ENCODE data around the gene LMAN2. TPM values are rescaled to one million over a fixed set of nuclear protein-coding genes. Genes with fewer than 3 reads are reported as not detected.

LMAN2 gene
- total RNA-seq, 1 experiment from 2014 or later: 128 TPM

- ChIA-PET RAD21 (ENCODE audit: low non-redundant PET in 1 of 2, low total read pairs in 2 of 2, uncharacterized antibody in 2 of 2, unreplicated experiment in 2 of 2) (interaction anchor here (0.6 to 1.9 kb wide), 7 partner anchors 13 to 79 kb away, joined by 3 to 8 read pairs (median 3); partner anchors contain the start of gene GRK6 (in 1 of the 2)), CTCF (interaction anchor here (0.9 to 3.1 kb wide), 15 partner anchors 11 to 275 kb away, joined by 3 to 65 read pairs (median 16); partner anchors contain the start of genes GRK6 and PDLIM7), POLR2A (interaction anchor here (1.0 to 2.6 kb wide), 9 partner anchors 10 to 108 kb away, joined by 4 to 14 read pairs (median 6); partner anchors contain the start of genes GRK6 and PDLIM7)
- no peaks in the 10 kb centered on the region for H4K20me1 ChIP-seq (ENCODE audit: insufficient read depth)
- H2AFZ ChIP-seq (ENCODE audit: low read depth, low read length, poor library complexity, severe bottlenecking): peak overlapping the region; percentile 63
- H3K9me2 ChIP-seq (ENCODE audit: insufficient read depth): no peaks in the 10 kb centered on the region
- H3K9ac ChIP-seq (ENCODE audit: low read length): peak overlapping the region; percentile 43
- peak; percentile 69 for ATAC-seq
- H3K79me2 ChIP-seq (ENCODE audit: insufficient read depth, low read length): no peaks in the 10 kb centered on the region
- peaks cover 24 to 43% of the 10 kb centered on the region in 2 experiments for H3K4me1 ChIP-seq (ENCODE audit: control insufficient read depth in 1 of 2, insufficient read depth in 2 of 2, low read length in 2 of 2)
- H3K4me2 ChIP-seq (ENCODE audit: low read length): peak overlapping the region; percentile 64
- BruUV-seq (replicated peaks): no TSS peak
- peak overlapping the region in 1 of 2 experiments; percentile 5; a peak in 1 of 4 replicates for H3K4me3 ChIP-seq (replicated peaks in 1 of 2; ENCODE audit: low read depth in 1 of 2, low read length in 2 of 2)
- TF ChIP-seq POLR2A (IDR thresholded peaks at IDR 0.05; ENCODE audit: borderline replicate concordance, extremely low read depth, insufficient read depth, insufficient read length): no peak
- no peak for TF ChIP-seq SIN3A (IDR thresholded peaks at IDR 0.05; ENCODE audit: low read depth)
- no peak for TF ChIP-seq ELF1 (IDR thresholded peaks at IDR 0.05; ENCODE audit: borderline replicate concordance, low read depth)
- no peak for TF ChIP-seq POLR2AphosphoS5 (IDR thresholded peaks at IDR 0.05; ENCODE audit: low read depth, low read length)
- no peak for TF ChIP-seq EGR1 (IDR thresholded peaks at IDR 0.05; ENCODE audit: low read depth)
- TF ChIP-seq JUND (IDR thresholded peaks at IDR 0.05): no peak
- TF ChIP-seq SP1 (IDR thresholded peaks at IDR 0.05; ENCODE audit: low read depth): no peak
- TF ChIP-seq EZH2phosphoT487 (IDR thresholded peaks at IDR 0.05; ENCODE audit: borderline replicate concordance): no peak
- TF ChIP-seq FOSL1 (IDR thresholded peaks at IDR 0.05; ENCODE audit: low read depth): no peak
- TF ChIP-seq CTCF (IDR thresholded peaks at IDR 0.05 in 2 of 3, conservative IDR thresholded peaks at IDR 0.05 in 1 of 3; ENCODE audit: borderline replicate concordance in 1 of 3, insufficient read depth in 1 of 3, low read depth in 2 of 3, low read length in 2 of 3): no peak
- TF ChIP-seq ZNF274 (IDR thresholded peaks at IDR 0.05; ENCODE audit: low read depth, low read length): no peak
- TF ChIP-seq ZBTB33 (IDR thresholded peaks at IDR 0.05; ENCODE audit: extremely low read depth, insufficient replicate concordance, low read length): no peak
- TF ChIP-seq YY1 (IDR thresholded peaks at IDR 0.05; ENCODE audit: extremely low read depth, insufficient replicate concordance, low read depth, low read length): no peak
- TF ChIP-seq MAX (IDR thresholded peaks at IDR 0.05): no peak
- TF ChIP-seq CEBPB (IDR thresholded peaks at IDR 0.05; ENCODE audit: low read depth): no peak
- TF ChIP-seq CBX3 (IDR thresholded peaks at IDR 0.05; ENCODE audit: low read depth): no peak
- no peak for TF ChIP-seq EZH2 (IDR thresholded peaks at IDR 0.05)
- TF ChIP-seq REST (IDR thresholded peaks at IDR 0.05; ENCODE audit: low read depth): no peak
- H3K27ac ChIP-seq (ENCODE audit: low read depth, low read length): peak overlapping the region; percentile 63
- no peaks in the 10 kb centered on the region for H3K9me3 ChIP-seq (ENCODE audit: control insufficient read depth in 1 of 2, insufficient read depth in 1 of 2, low read depth in 1 of 2, low read length in 2 of 2)
- no peaks in the 10 kb centered on the region for H3K36me3 ChIP-seq (ENCODE audit: control insufficient read depth in 1 of 2, insufficient read depth in 2 of 2, low read length in 2 of 2)
- intact Hi-C loops (cut with micrococcal nuclease): loop anchor here (1.0 to 5.0 kb wide), 4 partner anchors 65 to 112 kb away; partner anchors contain the start of gene PDLIM7
- no peaks in the 10 kb centered on the region for H3K27me3 ChIP-seq (ENCODE audit: insufficient read depth, low read length)
- peak; percentile 70 for DNase-seq (ENCODE audit: low read depth, low spot score)
Observed at GRCh38 chr5:177389241-177390169, 38.0 kb upstream of the LMAN2 start.
